GM19395 (cell line): ENCODE data around the gene TBX1.

Experiments
- ATAC-seq: cut with Tn5 transposase; IDR thresholded peaks from one replicate; pipeline ENCODE4 v1.9.1; 2021; ENCODE audit warnings: mild to moderate bottlenecking, moderate library complexity; ENCODE audit not compliant: unreplicated experiment

TBX1 gene

DNA sequence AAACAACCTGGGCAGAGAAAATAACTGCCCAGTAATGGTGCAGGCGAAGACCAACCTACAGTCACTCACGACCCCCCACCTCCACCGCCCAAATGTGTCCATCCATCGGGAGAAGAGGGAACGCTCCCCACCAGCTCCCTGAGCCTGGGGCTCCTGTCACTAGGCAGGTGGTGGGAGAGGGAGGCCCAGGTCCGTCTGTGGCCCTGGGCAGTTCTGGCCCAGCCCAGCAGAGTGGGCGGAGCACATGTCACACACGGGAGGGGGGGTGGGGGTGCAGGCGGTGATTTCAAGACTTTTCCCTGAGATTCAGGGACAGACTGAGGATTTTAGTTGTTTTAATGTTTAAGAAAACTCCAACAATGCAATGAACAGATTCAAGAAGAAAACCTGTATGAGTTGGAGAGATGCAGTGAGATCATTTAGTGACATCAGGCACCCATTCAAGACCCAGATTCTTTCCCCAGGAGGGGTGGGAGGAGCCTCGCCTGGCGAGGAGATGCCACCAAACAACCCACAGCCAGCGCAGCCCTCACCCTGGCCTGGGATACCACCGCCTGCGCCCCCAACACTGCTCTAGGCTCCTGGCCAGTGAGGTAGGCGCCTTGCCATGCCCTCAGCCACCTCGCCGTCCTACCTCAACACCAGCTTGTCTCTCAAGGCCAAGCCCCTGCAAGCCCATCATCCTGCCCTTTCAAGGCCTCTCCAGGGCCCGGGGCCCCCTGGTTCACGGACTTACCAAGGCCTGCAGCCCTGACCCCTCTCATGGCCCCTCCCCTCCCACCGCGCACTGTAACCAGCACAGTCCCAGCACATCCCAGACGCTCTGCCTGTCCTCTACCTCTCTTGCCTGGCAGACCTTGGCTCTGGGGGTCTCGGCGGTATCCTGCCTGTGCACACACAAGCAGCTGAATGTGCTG, 36.8 kb downstream of the TBX1 start:
- no peak for ATAC-seq

- no peak for ATAC-seq
These were observed 37.6 kb downstream of the TBX1 start for GRCh38 chr22:19798003-19798665.

- ATAC-seq = no peak
These were observed 38.3 kb downstream of the TBX1 start for GRCh38 chr22:19798891-19799293.

GRCh38 chr22:19799322-19800190, 39.0 kb downstream of the TBX1 start:
- ATAC-seq = no peak

- no peak for ATAC-seq
These were observed 39.7 kb downstream of the TBX1 start for GRCh38 chr22:19800306-19800705.

- ATAC-seq = no peak
These were observed 40.2 kb downstream of the TBX1 start for GRCh38 chr22:19800761-19801244.

DNA sequence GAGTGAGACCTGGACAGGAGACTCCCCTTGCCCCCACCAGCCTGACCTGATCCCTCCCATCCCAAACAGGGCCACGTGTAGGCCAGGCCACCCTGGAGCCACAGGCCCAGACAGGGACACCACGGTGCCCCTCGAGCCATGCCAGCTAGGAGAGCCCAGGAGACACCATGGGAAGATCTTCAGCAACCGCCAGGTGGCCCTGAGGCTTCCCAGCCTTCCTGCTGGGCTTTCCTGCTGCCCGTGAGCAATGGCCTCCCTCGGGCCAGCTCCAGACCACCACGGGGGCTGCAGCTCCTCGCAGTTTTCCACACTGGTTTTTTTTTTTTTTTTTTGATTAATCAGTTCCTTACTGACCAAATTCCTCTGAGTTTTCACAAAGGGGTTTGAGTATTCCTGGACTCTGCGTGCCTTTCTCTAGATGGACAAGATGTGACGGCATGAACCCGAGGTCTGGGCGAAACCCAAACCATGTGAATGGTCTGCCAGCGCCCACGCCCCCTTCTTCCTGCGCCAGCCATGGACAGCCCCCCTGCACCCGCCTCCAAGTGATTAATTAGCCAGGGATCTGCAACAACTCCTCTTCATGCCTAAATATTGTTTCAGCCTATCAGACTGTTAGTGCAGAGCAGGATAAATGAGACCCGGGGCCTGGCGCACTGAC, 40.9 kb downstream of the TBX1 start:
- ATAC-seq = no peak

GRCh38 chr22:19802001-19802893, 41.7 kb downstream of the TBX1 start:
- ATAC-seq = no peak

- ATAC-seq = no peak
These were observed 42.5 kb downstream of the TBX1 start for GRCh38 chr22:19802894-19803735.

- ATAC-seq = no peak
These were observed 43.2 kb downstream of the TBX1 start for GRCh38 chr22:19803736-19804267.

- ATAC-seq = no peak
These were observed 45.2 kb downstream of the TBX1 start for GRCh38 chr22:19805821-19806212.

DNA sequence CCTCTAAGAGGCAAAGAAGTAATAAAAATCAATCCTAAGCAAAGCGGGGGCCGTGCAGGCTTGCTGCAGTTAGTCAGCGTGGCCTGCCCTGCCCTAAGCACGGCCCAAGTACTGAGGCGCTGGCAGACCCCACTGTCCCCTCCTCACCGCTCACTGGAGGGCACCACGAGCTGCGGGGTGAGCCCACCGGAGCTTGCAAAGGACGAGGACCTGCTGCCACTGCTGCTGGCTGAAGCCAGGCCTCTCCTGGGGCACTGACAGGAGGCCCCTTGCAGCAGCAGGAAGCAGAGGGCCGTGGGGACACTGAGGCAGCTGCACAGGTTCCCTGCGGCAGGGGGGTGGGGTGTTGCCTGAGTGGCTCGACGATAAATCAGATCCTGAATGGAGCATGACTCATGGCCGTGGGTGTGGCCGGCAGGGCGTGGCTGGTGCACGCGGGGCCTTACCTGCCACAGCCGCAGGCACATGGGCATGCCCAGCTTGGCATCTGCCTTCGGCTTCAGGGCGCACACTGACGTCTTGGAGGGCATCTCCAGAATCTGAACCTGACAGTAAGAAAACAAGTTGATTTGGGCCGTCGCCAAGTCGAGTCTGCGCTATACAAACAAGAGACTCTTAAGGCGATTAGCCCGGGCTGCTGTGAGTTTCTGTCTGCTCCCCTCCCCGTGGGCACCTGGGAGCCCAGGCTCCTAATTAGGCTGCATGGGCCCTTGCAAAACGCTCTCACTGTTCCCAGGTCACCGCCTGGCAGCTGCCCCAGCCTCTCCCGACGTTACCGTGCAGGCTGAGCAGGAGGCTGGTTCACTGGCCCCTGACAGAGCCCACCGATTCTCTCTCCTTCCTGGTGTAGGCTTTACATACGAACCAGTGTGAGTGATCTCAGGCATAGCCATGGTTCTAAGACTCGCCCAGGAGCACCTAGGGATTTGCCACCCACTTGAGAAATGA, 45.9 kb downstream of the TBX1 start:
- ATAC-seq = no peak

- no peak for ATAC-seq
These were observed 46.8 kb downstream of the TBX1 start for GRCh38 chr22:19807161-19807913.

GRCh38 chr22:19807914-19808872, 47.6 kb downstream of the TBX1 start:
- no peak for ATAC-seq

DNA sequence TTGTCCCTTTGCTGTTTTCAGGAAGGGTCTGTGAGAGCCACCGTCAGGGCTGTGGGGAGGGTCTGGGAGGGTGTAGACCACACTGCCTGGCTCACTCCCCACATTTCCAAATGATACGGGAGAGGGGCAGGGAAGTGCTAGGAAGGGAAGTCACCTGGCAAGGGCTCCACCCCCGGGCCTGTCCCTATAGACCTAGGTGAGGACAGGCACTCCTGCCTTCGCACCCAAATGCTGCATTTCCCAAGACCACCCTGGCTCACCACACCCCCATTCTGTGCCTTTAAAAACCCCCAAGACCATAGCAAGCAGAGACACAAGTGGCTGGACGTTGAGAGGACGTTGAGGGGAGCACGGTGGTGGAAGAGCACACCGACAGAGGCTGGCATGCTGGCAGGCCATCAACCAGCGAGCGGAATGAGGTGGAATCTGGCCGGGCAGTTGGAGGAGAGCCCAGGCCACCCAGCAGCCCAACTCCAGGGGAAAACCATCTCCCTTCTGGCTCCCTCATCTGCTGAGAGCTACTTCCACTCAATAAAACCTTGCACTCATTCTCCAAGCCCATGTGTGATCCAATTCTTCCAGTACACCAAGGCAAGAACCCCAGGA, 48.4 kb downstream of the TBX1 start:
- no peak for ATAC-seq
